ENCODE results near the gene AREG. TPM values are rescaled to one million over a fixed set of nuclear protein-coding genes. Genes with fewer than 3 reads are reported as not detected.

The AREG gene
- total RNA-seq, 1 donor from 2014 or later, result 4.0 TPM

GRCh38 chr4:74402692-74403456 is 42.1 kb upstream of the AREG start:
- Histone ChIP-seq H3K9me3 (no peaks in the 10 kb centered on the region), H3K36me3 (no peaks in the 10 kb centered on the region), H3K27ac (no peak overlapping the region), H3K27me3 (no peaks in the 10 kb centered on the region), H3K4me1 (no peaks in the 10 kb centered on the region), H3K4me3 (no peak overlapping the region)
- no peak for DNase-seq (ENCODE audit: low spot score in 2 of 2)
- intact Hi-C loops (cut with DNase I), result no loop called here
- TF ChIP-seq CTCF (IDR thresholded peaks at IDR 0.05), result no peak

- Histone ChIP-seq H3K4me3 (no peak overlapping the region), H3K27ac (no peak overlapping the region), H3K27me3 (no peaks in the 10 kb centered on the region), H3K36me3 (no peaks in the 10 kb centered on the region), H3K9me3 (no peaks in the 10 kb centered on the region), H3K4me1 (no peaks in the 10 kb centered on the region)
- no peak for DNase-seq (ENCODE audit: low spot score in 2 of 2)
- intact Hi-C loops (cut with DNase I), result no loop called here
- TF ChIP-seq CTCF (IDR thresholded peaks at IDR 0.05), result no peak
Measured at GRCh38 chr4:74407891-74408290, 37.0 kb upstream of the AREG start.

- no peak overlapping the region for H3K27ac ChIP-seq
- H3K9me3 ChIP-seq, result no peaks in the 10 kb centered on the region
- intact Hi-C loops (cut with DNase I), result no loop called here
- H3K4me1 ChIP-seq, result no peaks in the 10 kb centered on the region
- H3K4me3 ChIP-seq, result no peak overlapping the region
- no peaks in the 10 kb centered on the region for H3K36me3 ChIP-seq
- no peak for DNase-seq (ENCODE audit: low spot score in 2 of 2)
- no peaks in the 10 kb centered on the region for H3K27me3 ChIP-seq
- TF ChIP-seq CTCF (IDR thresholded peaks at IDR 0.05), result no peak
Measured at GRCh38 chr4:74408639-74409038, 36.3 kb upstream of the AREG start.

GRCh38 chr4:74410272-74410671 is 34.7 kb upstream of the AREG start:
- no peak for TF ChIP-seq CTCF (IDR thresholded peaks at IDR 0.05)
- no peaks in the 10 kb centered on the region for H3K27me3 ChIP-seq
- no peak for DNase-seq (ENCODE audit: low spot score in 2 of 2)
- no peaks in the 10 kb centered on the region for H3K36me3 ChIP-seq
- intact Hi-C loops (cut with DNase I), result no loop called here
- no peak overlapping the region for H3K27ac ChIP-seq
- H3K9me3 ChIP-seq, result no peaks in the 10 kb centered on the region
- no peak overlapping the region for H3K4me3 ChIP-seq
- no peaks in the 10 kb centered on the region for H3K4me1 ChIP-seq

- intact Hi-C loops (cut with DNase I), result no loop called here
- Histone ChIP-seq H3K27ac (no peak overlapping the region), H3K4me3 (no peak overlapping the region), H3K36me3 (no peaks in the 10 kb centered on the region), H3K27me3 (no peaks in the 10 kb centered on the region), H3K9me3 (no peaks in the 10 kb centered on the region), H3K4me1 (no peaks in the 10 kb centered on the region)
- TF ChIP-seq CTCF (IDR thresholded peaks at IDR 0.05), result no peak
- DNase-seq (ENCODE audit: low spot score in 2 of 2), result no peak
Measured at GRCh38 chr4:74412225-74412624, 32.7 kb upstream of the AREG start.

GRCh38 chr4:74413265-74413664 is 31.7 kb upstream of the AREG start:
- no peaks in the 10 kb centered on the region for H3K36me3 ChIP-seq

More at GRCh38 chr4:74413265-74413664, 31.7 kb upstream of the AREG start:
- Histone ChIP-seq H3K4me1 (no peaks in the 10 kb centered on the region), H3K27me3 (no peaks in the 10 kb centered on the region), H3K9me3 (no peaks in the 10 kb centered on the region), H3K27ac (no peak overlapping the region), H3K4me3 (no peak overlapping the region)
- TF ChIP-seq CTCF (IDR thresholded peaks at IDR 0.05), result no peak
- intact Hi-C loops (cut with DNase I), result no loop called here
- DNase-seq (ENCODE audit: low spot score in 2 of 2), result no peak
